HAP-1 (cell line): Measurements from ENCODE around the gene TNFRSF19.

Experiments
- DNase-seq, 2 experiments: peaks; one replicate each; pipeline ENCODE4 v3.0.0-alpha.2; 2016 to 2020; ENCODE audit warnings: low spot score in 2 of 2
- H3K27me3 ChIP-seq: fragments of 250-450 bp; sonication (Bioruptor Pico); 2 replicates; pipeline ENCODE4 v1.5.1; 2020; ENCODE audit warnings: low read depth, mild to moderate bottlenecking, moderate library complexity
- H3K36me3 ChIP-seq: fragments of 250-450 bp; sonication (Bioruptor Pico); replicated peaks from 2 replicates; pipeline ENCODE4 v1.5.1; 2020; ENCODE audit warnings: mild to moderate bottlenecking
- H3K4me1 ChIP-seq: fragments of 250-450 bp; sonication (Bioruptor Pico); 2 replicates; pipeline ENCODE4 v1.5.1; 2020; ENCODE audit warnings: mild to moderate bottlenecking
- H3K4me3 ChIP-seq: fragments of 250-450 bp; sonication (Bioruptor Pico); 2 replicates; pipeline ENCODE4 v1.5.1; 2020; ENCODE audit warnings: mild to moderate bottlenecking, moderate library complexity
- H3K9me3 ChIP-seq: fragments of 250-450 bp; sonication (Bioruptor Pico); 2 replicates; pipeline ENCODE4 v1.5.1; 2020; ENCODE audit warnings: mild to moderate bottlenecking, moderate library complexity
- in situ Hi-C: fragments of 300-500 bp; cut with MboI; formaldehyde crosslinking; loops from 3 replicates; pipeline ENCODE4 v1.14.3; 2020; ENCODE audit warnings: low sequenced_read_pairs, inconsistent platforms, mixed read lengths

Gene TNFRSF19

DNA sequence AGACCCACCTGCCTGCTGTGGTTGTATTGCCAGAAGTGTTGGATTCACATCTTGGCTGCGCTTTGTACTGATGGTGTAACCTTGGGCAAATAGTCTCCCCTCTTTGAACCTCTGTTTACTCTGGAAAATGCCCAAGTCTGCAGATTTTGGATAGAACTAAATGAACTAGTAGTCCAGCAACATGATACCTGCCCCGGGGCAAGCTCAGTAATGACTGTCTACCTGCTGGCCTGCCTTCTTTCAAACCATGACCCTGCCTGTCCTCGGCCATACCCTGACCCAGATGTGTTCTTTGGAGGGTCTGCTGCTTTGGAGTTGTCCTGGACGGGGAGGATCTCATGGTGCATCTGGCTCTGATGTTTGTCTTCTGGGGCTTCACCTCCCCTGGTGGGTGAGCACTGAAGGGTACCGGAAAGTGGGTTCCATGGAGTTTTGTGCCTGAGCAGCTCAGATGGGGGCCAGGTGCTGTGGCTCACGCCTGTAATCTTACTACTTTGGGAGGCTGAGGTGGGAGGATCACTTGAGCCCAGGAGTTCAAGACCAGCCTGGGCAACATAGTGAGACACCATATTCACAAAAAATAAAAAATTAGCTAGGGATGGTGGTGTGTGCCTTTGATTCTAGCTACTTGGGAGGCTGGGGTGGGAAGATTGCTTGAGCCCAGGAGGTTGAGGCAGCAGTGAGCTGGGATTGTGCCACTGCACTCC lies 59.5 kb downstream of the TNFRSF19 start:
- Histone ChIP-seq H3K9me3 (no peaks in the 10 kb centered on the region), H3K36me3 (no peaks in the 10 kb centered on the region), H3K4me3 (no peak overlapping the region), H3K4me1 (peaks cover 29% of the 10 kb centered on the region), H3K27me3 (no peaks in the 10 kb centered on the region)
- in situ Hi-C loops, result no loop called here
- DNase-seq, result no peak

- Histone ChIP-seq H3K36me3 (no peaks in the 10 kb centered on the region), H3K9me3 (no peaks in the 10 kb centered on the region), H3K4me1 (peaks cover 29% of the 10 kb centered on the region), H3K27me3 (no peaks in the 10 kb centered on the region), H3K4me3 (no peak overlapping the region)
- in situ Hi-C loops, result no loop called here
- peak; percentile 57 to 58 for DNase-seq
Observed at GRCh38 chr13:23630349-23631093, 60.3 kb downstream of the TNFRSF19 start.

DNA sequence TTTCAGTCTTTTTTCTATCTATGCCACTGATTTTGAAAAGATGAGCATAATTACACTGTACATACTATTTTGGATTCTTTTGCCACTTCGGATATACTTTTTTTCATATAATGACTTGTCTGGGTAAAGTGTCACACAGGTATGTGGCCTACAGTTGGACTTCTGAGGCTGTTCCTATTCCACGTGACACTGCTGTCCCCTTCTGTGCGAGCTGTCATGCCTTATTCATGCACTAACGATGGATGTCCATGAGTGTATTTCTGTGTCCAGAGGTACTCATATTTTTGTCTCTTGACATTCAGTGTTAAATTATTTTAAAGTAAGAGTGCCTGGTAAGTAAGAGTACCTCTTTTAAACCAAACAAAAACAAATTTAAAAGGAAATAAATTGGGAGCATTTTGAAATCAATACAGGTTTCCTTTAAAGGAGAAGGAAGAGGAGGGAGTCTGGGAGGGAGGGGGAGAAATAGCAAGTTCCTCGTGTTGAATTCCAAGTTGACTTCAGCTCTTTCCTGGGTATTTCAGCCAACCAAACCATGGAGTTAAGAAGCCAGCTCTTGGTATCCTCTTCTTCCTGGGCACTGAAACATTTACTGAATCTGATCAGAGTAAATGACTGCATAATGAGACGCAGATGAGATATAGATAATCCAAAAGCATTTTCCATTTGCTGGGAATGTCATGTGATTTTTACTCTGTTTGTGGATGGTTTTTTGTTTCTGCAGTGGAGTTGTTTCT lies 61.3 kb downstream of the TNFRSF19 start:
- in situ Hi-C loops, result no loop called here
- no peaks in the 10 kb centered on the region for H3K36me3 ChIP-seq
- no peak overlapping the region for H3K4me3 ChIP-seq
- no peak for DNase-seq
- H3K9me3 ChIP-seq, result no peaks in the 10 kb centered on the region
- no peaks in the 10 kb centered on the region for H3K27me3 ChIP-seq
- peaks cover 29% of the 10 kb centered on the region for H3K4me1 ChIP-seq

- H3K4me1 ChIP-seq, result peaks cover 29% of the 10 kb centered on the region
- no peaks in the 10 kb centered on the region for H3K27me3 ChIP-seq
- no peaks in the 10 kb centered on the region for H3K9me3 ChIP-seq
- DNase-seq, result peak in 1 of 2 experiments; percentile 21
- no peak overlapping the region for H3K4me3 ChIP-seq
- no peaks in the 10 kb centered on the region for H3K36me3 ChIP-seq
- in situ Hi-C loops, result no loop called here
Observed at GRCh38 chr13:23632048-23632582, 61.9 kb downstream of the TNFRSF19 start.

DNA sequence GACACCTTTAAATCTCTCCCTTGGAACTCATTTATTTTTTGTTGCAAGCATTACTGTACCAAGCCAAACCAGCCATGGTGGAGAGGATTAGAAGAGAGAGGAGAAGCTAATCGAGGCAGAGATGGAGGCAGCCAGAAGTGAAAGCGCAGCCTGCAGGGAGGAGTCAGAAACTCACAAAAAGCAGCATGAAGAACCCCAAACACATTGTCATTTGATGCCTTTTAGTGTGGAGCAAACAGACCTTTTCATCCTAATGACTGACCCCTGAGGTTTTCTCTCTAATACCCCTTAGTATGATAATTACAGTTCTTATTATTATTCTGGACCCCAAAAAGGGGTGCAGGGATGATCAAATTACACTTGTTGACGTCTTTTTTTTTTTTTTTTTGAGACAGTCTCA lies 62.5 kb downstream of the TNFRSF19 start:
- H3K36me3 ChIP-seq, result no peaks in the 10 kb centered on the region
- H3K4me1 ChIP-seq, result peaks cover 29% of the 10 kb centered on the region
- in situ Hi-C loops, result no loop called here
- no peaks in the 10 kb centered on the region for H3K27me3 ChIP-seq
- no peak overlapping the region for H3K4me3 ChIP-seq
- no peak for DNase-seq
- H3K9me3 ChIP-seq, result no peaks in the 10 kb centered on the region

DNA sequence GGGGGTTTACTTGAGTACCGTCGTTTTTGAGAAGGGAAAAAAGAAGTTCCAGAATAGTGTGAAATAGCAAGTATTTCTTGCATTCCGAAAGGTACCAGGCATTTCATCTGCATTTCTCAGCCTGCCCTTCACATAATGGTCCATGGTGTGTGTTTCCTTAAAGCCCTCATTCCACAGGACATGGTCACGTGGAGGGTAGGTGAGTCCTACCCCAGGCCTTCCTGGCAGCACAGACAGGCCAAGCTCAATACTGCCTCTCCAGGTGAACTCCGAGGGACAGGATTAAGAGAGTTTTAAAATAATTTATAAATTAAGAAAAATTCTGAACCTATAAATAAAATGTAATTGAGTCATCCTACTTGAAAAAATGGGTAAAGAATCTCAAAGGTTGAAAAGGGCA lies 64.7 kb downstream of the TNFRSF19 start:
- H3K9me3 ChIP-seq, result no peaks in the 10 kb centered on the region
- H3K4me1 ChIP-seq, result peaks cover 46% of the 10 kb centered on the region
- in situ Hi-C loops, result no loop called here
- H3K4me3 ChIP-seq, result no peak overlapping the region
- no peaks in the 10 kb centered on the region for H3K36me3 ChIP-seq
- no peaks in the 10 kb centered on the region for H3K27me3 ChIP-seq
- DNase-seq, result no peak

DNA sequence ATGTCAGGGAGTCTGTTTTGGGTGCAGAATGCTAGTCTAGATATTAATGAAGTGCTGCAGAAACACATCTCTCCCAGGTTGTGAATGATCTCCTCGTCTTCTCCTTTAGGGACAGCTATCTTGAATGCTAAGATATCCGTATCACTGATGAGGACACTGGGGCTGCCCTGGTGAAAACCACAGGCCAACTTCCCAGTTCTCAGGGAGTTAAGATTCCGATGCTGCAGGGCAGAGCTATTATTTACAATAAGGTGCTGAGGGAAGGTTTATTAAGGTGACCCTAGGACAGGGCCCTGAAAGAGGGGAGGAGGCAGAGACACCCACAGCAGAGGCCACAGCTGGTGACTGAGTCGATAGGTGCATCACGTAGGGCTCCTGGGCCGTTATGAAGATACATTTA lies 66.1 kb downstream of the TNFRSF19 start:
- in situ Hi-C loops, result no loop called here
- H3K4me1 ChIP-seq, result peaks cover 42% of the 10 kb centered on the region
- H3K27me3 ChIP-seq, result no peaks in the 10 kb centered on the region
- DNase-seq, result no peak
- no peaks in the 10 kb centered on the region for H3K36me3 ChIP-seq
- no peak overlapping the region for H3K4me3 ChIP-seq
- no peaks in the 10 kb centered on the region for H3K9me3 ChIP-seq

DNA sequence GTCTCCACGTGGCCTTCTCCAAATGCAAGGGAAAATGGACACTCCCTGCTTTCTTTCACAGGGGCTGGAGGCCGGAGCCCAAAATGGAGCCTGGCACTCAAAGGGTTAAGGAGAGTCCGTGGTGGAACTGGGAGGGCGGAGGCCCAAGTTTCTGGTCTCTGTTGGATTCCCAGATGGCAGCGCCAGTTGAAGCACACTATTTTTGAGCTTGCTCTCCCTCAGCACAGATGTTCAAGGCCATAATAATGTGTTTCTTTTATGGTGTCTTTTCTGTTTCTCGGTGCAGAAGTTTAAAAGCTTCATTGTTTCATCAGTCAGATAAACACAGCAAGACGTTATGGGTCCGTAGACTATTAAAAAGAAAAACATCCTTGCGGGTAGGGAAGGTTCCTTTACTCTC lies 67.6 kb downstream of the TNFRSF19 start:
- H3K4me3 ChIP-seq, result no peak overlapping the region
- H3K9me3 ChIP-seq, result no peaks in the 10 kb centered on the region
- DNase-seq, result peak in 1 of 2 experiments; percentile 41
- peaks cover 28% of the 10 kb centered on the region for H3K4me1 ChIP-seq
- in situ Hi-C loops, result no loop called here
- H3K36me3 ChIP-seq, result no peaks in the 10 kb centered on the region
- no peaks in the 10 kb centered on the region for H3K27me3 ChIP-seq

DNA sequence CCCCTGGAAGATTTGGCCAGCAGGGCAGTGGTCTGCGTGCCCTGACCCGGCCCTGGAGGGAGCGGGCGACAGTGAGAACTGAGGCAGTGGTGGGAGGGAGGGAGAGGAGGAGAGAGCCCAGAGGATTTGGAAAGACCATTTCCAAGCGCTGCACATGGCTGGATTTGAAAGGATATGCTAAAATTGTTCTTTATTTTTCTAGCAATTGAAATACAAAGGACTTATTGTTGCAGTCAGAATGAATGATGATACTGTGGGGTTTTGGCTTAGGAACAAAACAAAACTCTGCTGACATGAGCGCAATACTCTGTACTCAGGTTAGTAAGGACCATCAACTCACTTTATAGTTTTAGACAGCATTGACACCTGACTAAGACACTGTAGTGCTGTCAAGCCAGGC lies 69.5 kb downstream of the TNFRSF19 start:
- in situ Hi-C loops, result no loop called here
- DNase-seq, result peak; percentile 76 to 92
- Histone ChIP-seq H3K4me3 (no peak overlapping the region), H3K27me3 (no peaks in the 10 kb centered on the region), H3K36me3 (no peaks in the 10 kb centered on the region), H3K9me3 (no peaks in the 10 kb centered on the region), H3K4me1 (peaks cover 27% of the 10 kb centered on the region)

- no peaks in the 10 kb centered on the region for H3K36me3 ChIP-seq
- H3K4me3 ChIP-seq, result no peak overlapping the region
- in situ Hi-C loops, result no loop called here
- H3K4me1 ChIP-seq, result peaks cover 27% of the 10 kb centered on the region
- H3K9me3 ChIP-seq, result no peaks in the 10 kb centered on the region
- no peak for DNase-seq
- no peaks in the 10 kb centered on the region for H3K27me3 ChIP-seq
Observed at GRCh38 chr13:23642110-23642509, 71.9 kb downstream of the TNFRSF19 start.

- Histone ChIP-seq H3K4me3 (no peak overlapping the region), H3K9me3 (no peaks in the 10 kb centered on the region), H3K27me3 (no peaks in the 10 kb centered on the region), H3K36me3 (no peaks in the 10 kb centered on the region), H3K4me1 (peaks cover 19% of the 10 kb centered on the region)
- in situ Hi-C loops, result no loop called here
- no peak for DNase-seq
Observed at GRCh38 chr13:23643338-23644125, 73.3 kb downstream of the TNFRSF19 start.

DNA sequence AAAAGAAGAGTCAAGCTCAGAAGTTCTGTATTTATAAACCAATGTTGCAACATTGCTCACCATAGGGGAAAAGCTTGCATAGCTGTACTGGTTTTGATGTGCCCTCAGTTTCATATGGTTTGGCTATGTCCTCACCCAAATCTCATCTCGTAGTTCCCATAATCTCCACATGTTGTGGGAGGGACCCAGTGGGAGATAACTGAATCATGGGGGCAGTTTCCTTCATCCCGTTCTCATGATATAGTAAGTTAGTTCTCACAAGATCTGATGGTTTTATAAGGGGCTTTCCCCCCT lies 73.9 kb downstream of the TNFRSF19 start:
- Histone ChIP-seq H3K36me3 (no peaks in the 10 kb centered on the region), H3K9me3 (no peaks in the 10 kb centered on the region), H3K4me3 (no peak overlapping the region), H3K4me1 (peaks cover 15% of the 10 kb centered on the region), H3K27me3 (no peaks in the 10 kb centered on the region)
- in situ Hi-C loops, result no loop called here
- DNase-seq, result no peak

DNA sequence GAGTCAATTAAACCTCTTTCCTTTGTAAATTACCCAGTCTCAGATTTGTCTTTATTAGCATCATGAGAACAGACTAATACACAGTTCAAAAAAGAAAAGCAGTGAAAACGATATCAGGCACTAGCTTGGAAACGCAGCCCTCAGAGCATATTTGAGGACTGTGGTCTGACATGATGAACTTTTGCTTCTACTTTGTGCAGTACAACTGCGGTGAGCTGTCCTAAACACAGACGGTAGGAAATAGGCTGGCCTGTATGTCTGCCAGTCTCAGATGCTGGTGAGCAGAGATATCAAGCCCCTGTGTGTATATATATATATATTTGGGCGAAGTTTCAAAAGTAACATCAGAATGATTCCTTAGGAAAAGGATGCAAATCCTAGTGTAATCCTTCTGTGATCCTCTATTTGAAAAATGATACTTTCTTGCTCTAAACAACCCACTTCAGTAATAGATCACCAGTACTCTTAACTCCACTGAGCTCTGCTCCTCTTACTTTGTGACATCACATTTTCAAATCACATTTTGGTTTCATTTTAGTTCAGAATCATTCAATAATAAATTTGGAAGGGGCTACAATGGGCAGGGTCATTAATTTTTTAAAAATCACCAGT lies 74.4 kb downstream of the TNFRSF19 start:
- DNase-seq, result no peak
- in situ Hi-C loops, result no loop called here
- H3K4me3 ChIP-seq, result no peak overlapping the region
- no peaks in the 10 kb centered on the region for H3K27me3 ChIP-seq
- H3K36me3 ChIP-seq, result no peaks in the 10 kb centered on the region
- H3K4me1 ChIP-seq, result peaks cover 10% of the 10 kb centered on the region
- H3K9me3 ChIP-seq, result no peaks in the 10 kb centered on the region
